ENCODE measurements around the gene RIN3. TPM values are rescaled to one million over a fixed set of nuclear protein-coding genes. Genes with fewer than 3 reads are reported as not detected.

The RIN3 gene
- total RNA-seq, 4 donors from 2014 or later = 6.2 to 29.8 (median 12.2) TPM

- Histone ChIP-seq H3K27me3 (no peaks in the 10 kb centered on the region), H3K4me3 (no peak overlapping the region), H3K9me3 (no peaks in the 10 kb centered on the region), H3K27ac (no peak overlapping the region), H3K4me1 (no peaks in the 10 kb centered on the region), H3K36me3 (no peaks in the 10 kb centered on the region)
- no peak for TF ChIP-seq CTCF (IDR thresholded peaks at IDR 0.05)
- no peak for TF ChIP-seq POLR2A (IDR thresholded peaks at IDR 0.05)
- intact Hi-C loops (cut with DNase I; ENCODE audit: low total_unique reads) = no loop called here
- DNase-seq = no peak
Observed at GRCh38 chr14:92729634-92730358, 216.2 kb downstream of the RIN3 start.

GRCh38 chr14:92731622-92732115, 218.1 kb downstream of the RIN3 start:
- H3K4me3 ChIP-seq = no peak overlapping the region
- DNase-seq = no peak
- no peaks in the 10 kb centered on the region for H3K27me3 ChIP-seq
- intact Hi-C loops (cut with DNase I; ENCODE audit: low total_unique reads) = no loop called here
- H3K27ac ChIP-seq = no peak overlapping the region
- H3K36me3 ChIP-seq = no peaks in the 10 kb centered on the region
- no peaks in the 10 kb centered on the region for H3K4me1 ChIP-seq
- TF ChIP-seq POLR2A (IDR thresholded peaks at IDR 0.05) = no peak
- TF ChIP-seq CTCF (IDR thresholded peaks at IDR 0.05) = no peak
- no peaks in the 10 kb centered on the region for H3K9me3 ChIP-seq

GRCh38 chr14:92733007-92733406, 219.4 kb downstream of the RIN3 start:
- H3K4me1 ChIP-seq = no peaks in the 10 kb centered on the region
- no peaks in the 10 kb centered on the region for H3K36me3 ChIP-seq
- intact Hi-C loops (cut with DNase I; ENCODE audit: low total_unique reads) = no loop called here
- DNase-seq = no peak
- no peak overlapping the region for H3K4me3 ChIP-seq
- H3K27ac ChIP-seq = no peak overlapping the region
- H3K9me3 ChIP-seq = no peaks in the 10 kb centered on the region
- no peaks in the 10 kb centered on the region for H3K27me3 ChIP-seq
- TF ChIP-seq CTCF (IDR thresholded peaks at IDR 0.05) = no peak

- no peaks in the 10 kb centered on the region for H3K36me3 ChIP-seq
- DNase-seq = no peak
- H3K4me3 ChIP-seq = no peak overlapping the region
- intact Hi-C loops (cut with DNase I; ENCODE audit: low total_unique reads) = no loop called here
- TF ChIP-seq CTCF (IDR thresholded peaks at IDR 0.05) (no peak), POLR2A (IDR thresholded peaks at IDR 0.05) (no peak)
- no peaks in the 10 kb centered on the region for H3K9me3 ChIP-seq
- no peaks in the 10 kb centered on the region for H3K27me3 ChIP-seq
- H3K27ac ChIP-seq = no peak overlapping the region
- H3K4me1 ChIP-seq = no peaks in the 10 kb centered on the region
Observed at GRCh38 chr14:92734618-92735017, 221.0 kb downstream of the RIN3 start.

GRCh38 chr14:92735344-92735743, 221.8 kb downstream of the RIN3 start:
- no peak overlapping the region for H3K27ac ChIP-seq
- no peaks in the 10 kb centered on the region for H3K27me3 ChIP-seq
- no peaks in the 10 kb centered on the region for H3K36me3 ChIP-seq
- H3K4me1 ChIP-seq = no peaks in the 10 kb centered on the region
- intact Hi-C loops (cut with DNase I; ENCODE audit: low total_unique reads) = no loop called here
- DNase-seq = no peak
- TF ChIP-seq POLR2A (IDR thresholded peaks at IDR 0.05) = no peak
- no peak for TF ChIP-seq CTCF (IDR thresholded peaks at IDR 0.05)
- no peaks in the 10 kb centered on the region for H3K9me3 ChIP-seq
- H3K4me3 ChIP-seq = no peak overlapping the region
